Kidney (tissue), 14 donors: ENCODE data around the gene FECH. TPM values are rescaled to one million over a fixed set of nuclear protein-coding genes. Genes with fewer than 3 reads are reported as not detected.

Experiments
- DNase-seq, 5 donors: peaks; one replicate each; pipeline ENCODE4 v3.0.0-alpha.2; 2013 to 2020
- FAIRE-seq: peaks from 2 replicates; lab custom pipeline; 2012; peaks lifted over from hg19 to GRCh38; lab: Jason Lieb, UNC
- H3K27ac ChIP-seq, 2 donors: one replicate each; pipeline ENCODE4 v1.7.0; 2013; ENCODE audit warnings: low read depth in 2 of 2, low read length in 2 of 2, inconsistent platforms in 1 of 2
- H3K27me3 ChIP-seq: one replicate; pipeline ENCODE4 v1.7.1; 2013; ENCODE audit warnings: low read length, inconsistent platforms; ENCODE audit not compliant: control insufficient read depth, insufficient read depth
- H3K36me3 ChIP-seq, 3 donors: one replicate each; pipeline versions ENCODE4 v1.7.0 to v1.7.1; 2013; ENCODE audit warnings: low read length in 3 of 3, control low read depth in 1 of 3, inconsistent platforms in 1 of 3; ENCODE audit not compliant: insufficient read depth in 3 of 3, control insufficient read depth in 2 of 3
- H3K4me1 ChIP-seq, 3 donors: one replicate each; pipeline versions ENCODE4 v1.7.0 to v1.7.1; 2013; ENCODE audit warnings: low read length in 3 of 3, inconsistent platforms in 1 of 3, low read depth in 1 of 3; ENCODE audit not compliant: control insufficient read depth in 2 of 3, insufficient read depth in 2 of 3
- H3K4me3 ChIP-seq, 3 donors: one replicate each; pipeline versions ENCODE4 v1.7.0 to v1.8.1; 2013; ENCODE audit warnings: low read length in 3 of 3, control low read depth in 1 of 3, inconsistent platforms in 1 of 3
- H3K9ac ChIP-seq, 3 donors: one replicate each; pipeline versions ENCODE4 v1.7.0 to v1.7.1; 2013; ENCODE audit warnings: low read length in 3 of 3, control low read depth in 1 of 3, inconsistent platforms in 1 of 3
- H3K9me3 ChIP-seq, 3 donors: one replicate each; pipeline versions ENCODE4 v1.7.0 to v1.7.1; 2013; ENCODE audit warnings: low read length in 3 of 3, control low read depth in 1 of 3, inconsistent platforms in 1 of 3; ENCODE audit not compliant: control insufficient read depth in 2 of 3, insufficient read depth in 1 of 3
- intact Hi-C: fragments of 100-400 bp; cut with DNase I; formaldehyde crosslinking; loops from one replicate; pipeline ENCODE4 v1.11.1; 2022
- polyA plus RNA-seq: library from polyadenylated mRNA; stranded (reverse); fragments of 350-450 nt; fragmentation: Illumina TruSeq; extraction: RNeasy Lipid Tissue Mini Kit (QIAGEN cat#74804); gene quantifications from one replicate; pipeline ENCODE4 v1.2.3, GENCODE V29; 2014; ENCODE audit warnings: low read depth, low replicate concordance; ENCODE audit not compliant: insufficient read depth
- total RNA-seq: library from RNA; stranded (reverse); fragmentation: NEBNext Ultra II Directional; extraction: Animal tissue kit (Norgen Biotek cat#: 25700); gene quantifications from one replicate; pipeline ENCODE4 v1.2.1, GENCODE V29; 2021
- TF ChIP-seq, protein P1 (sequence below): IDR thresholded peaks from 3 replicates; pipeline ENCODE4 v1.5.1; 2012; ENCODE audit warnings: mild to moderate bottlenecking, moderate library complexity, borderline replicate concordance; ENCODE audit not compliant: insufficient read depth; ENCODE audit errors: extremely low read depth
- donor health status: control.
- donor health status: control.
- donor health status: control.
- donor health status: control.
- donor health status: control.
- donor health status: DM: yes; HTN: yes; CAD: no.
- donor health status: Normal renal cell carcinoma (clear cell type).

FECH gene
- total and polyA plus RNA-seq, 2 donors from 2014 or later, result 32.5 to 36.9 TPM

DNA sequence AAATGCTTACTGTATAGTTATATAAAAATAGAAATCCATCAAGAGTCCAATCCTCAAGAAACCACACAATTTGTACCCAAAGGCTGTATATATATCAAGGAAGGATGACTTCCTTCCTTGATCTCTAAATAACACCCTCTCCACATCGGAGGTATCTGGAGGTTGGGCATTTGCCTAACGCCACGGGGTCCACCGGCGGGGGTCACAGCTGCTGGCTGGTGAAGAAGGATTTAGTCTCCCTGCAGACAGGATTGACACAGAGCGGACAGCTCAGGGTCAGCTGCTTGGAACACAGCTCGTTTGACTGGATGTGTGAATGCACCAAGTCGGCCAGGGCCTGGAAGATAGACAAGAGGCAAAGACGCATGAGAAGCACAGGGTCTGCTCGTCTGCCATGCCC is 36.0 kb downstream of the FECH start:
- Histone ChIP-seq H3K4me1 (no peaks in the 10 kb centered on the region), H3K9ac (no peak overlapping the region), H3K4me3 (no peak overlapping the region), H3K9me3 (no peaks in the 10 kb centered on the region), H3K36me3 (peaks cover 0 to 22% (median 19%) of the 10 kb centered on the region in 3 donors), H3K27ac (no peak overlapping the region), H3K27me3 (no peaks in the 10 kb centered on the region)
- DNase-seq, result no peak
- FAIRE-seq, result no peak
- TF ChIP-seq, protein P1, sequence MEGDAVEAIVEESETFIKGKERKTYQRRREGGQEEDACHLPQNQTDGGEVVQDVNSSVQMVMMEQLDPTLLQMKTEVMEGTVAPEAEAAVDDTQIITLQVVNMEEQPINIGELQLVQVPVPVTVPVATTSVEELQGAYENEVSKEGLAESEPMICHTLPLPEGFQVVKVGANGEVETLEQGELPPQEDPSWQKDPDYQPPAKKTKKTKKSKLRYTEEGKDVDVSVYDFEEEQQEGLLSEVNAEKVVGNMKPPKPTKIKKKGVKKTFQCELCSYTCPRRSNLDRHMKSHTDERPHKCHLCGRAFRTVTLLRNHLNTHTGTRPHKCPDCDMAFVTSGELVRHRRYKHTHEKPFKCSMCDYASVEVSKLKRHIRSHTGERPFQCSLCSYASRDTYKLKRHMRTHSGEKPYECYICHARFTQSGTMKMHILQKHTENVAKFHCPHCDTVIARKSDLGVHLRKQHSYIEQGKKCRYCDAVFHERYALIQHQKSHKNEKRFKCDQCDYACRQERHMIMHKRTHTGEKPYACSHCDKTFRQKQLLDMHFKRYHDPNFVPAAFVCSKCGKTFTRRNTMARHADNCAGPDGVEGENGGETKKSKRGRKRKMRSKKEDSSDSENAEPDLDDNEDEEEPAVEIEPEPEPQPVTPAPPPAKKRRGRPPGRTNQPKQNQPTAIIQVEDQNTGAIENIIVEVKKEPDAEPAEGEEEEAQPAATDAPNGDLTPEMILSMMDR, result no peak
- intact Hi-C loops, result no loop called here

GRCh38 chr18:57547260-57547659 is 39.2 kb downstream of the FECH start:
- no peak overlapping the region for H3K27ac ChIP-seq
- no peaks in the 10 kb centered on the region for H3K9me3 ChIP-seq
- no peaks in the 10 kb centered on the region for H3K4me1 ChIP-seq
- intact Hi-C loops, result no loop called here
- no peak overlapping the region for H3K4me3 ChIP-seq
- H3K27me3 ChIP-seq, result no peaks in the 10 kb centered on the region
- FAIRE-seq, result no peak
- no peak for DNase-seq
- H3K36me3 ChIP-seq, result peaks cover 0 to 9% (median 5%) of the 10 kb centered on the region in 3 donors
- TF ChIP-seq, protein P1, result no peak
- no peak overlapping the region for H3K9ac ChIP-seq

DNA sequence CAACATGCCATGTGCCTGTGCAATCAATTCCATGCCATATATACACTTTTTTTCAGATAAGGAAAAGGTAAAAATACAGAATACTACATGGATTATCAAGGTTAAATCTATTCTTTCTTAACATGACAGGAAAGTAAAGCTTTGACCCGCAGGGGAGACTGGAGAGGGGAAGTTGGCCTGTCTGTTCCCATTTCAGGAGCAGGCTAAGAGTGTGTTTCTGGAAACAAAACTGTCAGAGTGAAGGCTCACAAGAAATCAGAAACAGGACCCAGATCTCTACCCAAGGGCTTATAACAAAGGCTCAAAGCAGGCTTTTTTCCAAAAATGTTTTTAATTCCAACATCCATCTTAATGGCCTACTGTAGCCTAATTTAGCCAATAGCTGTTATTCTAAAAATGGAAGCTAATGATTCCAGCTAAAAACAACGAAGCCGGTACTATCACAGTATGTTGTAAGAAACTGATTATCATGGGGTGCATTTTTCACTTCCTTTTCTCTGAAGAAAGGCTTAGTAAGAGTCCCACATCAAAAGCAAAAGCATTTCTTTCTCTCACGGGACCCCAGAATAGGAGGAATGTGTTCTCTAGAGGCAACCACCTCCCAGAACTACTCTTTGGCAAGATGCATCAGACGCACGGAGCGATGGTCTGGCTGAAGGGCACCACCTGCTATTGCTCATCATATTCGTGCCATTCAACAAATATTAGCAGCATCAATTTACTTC is 41.4 kb downstream of the FECH start:
- H3K36me3 ChIP-seq, result peaks cover 0 to 3% (median 0%) of the 10 kb centered on the region in 3 donors
- no peak overlapping the region for H3K4me3 ChIP-seq
- intact Hi-C loops, result no loop called here
- no peaks in the 10 kb centered on the region for H3K4me1 ChIP-seq
- no peaks in the 10 kb centered on the region for H3K27me3 ChIP-seq
- no peak for FAIRE-seq
- H3K9me3 ChIP-seq, result no peaks in the 10 kb centered on the region
- no peak overlapping the region for H3K27ac ChIP-seq
- no peak overlapping the region for H3K9ac ChIP-seq
- DNase-seq, result no peak
- TF ChIP-seq, protein P1, result no peak
